Measurements from ENCODE around the gene FZD2.
A peak's percentile ranks its signal among the peaks of the same experiment; 100 is the strongest.
"Not testable (repeated sequence)": the region's sequence is repeated elsewhere in the genome, so short reads cannot be mapped to it uniquely, and the experiment has no call there.

The FZD2 gene

DNA sequence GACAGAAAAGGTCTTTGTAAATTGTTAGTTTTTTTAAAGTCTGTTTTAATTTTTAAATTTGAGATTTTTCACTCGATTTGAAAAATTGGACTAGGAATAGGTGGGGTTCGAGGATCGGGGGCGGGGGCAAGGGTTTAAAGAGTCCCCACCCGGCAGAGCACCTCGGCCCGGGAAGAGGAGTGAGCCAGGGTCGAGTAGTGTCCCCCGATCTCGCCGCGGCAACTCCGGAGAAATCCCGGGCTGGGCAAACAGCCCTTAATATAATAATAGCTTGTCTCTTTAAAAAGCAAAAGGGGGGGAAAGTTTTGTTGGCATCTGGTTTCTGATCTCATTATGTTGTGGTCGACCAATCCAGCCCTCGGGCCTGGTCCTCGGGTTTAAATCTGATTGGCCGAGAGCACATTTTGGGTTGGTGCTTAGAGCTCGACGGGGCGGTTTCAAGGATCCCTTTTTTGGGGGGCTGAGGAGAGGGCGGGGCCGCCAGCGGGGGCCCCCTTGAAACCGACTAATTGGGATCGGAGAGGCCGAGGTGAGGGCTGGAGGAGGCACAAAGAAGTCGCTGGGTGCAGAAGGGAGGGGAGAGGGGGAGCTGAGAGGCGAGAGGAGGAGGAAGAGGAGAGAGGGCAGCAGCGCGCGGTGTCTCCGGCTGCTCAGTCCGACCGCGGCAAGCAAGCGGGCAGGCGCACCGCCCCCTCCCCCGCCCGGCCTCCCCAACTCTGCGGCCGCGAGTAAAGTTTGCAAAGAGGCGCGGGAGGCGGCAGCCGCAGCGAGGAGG lies at the start of gene FZD2:
Gene FZD2 (plus strand): TSS at position 653 of the 775 bp plus-strand sequence. CDS start 205 bp downstream, outside the sequence.
- H3K4me3 ChIP-seq (replicated peaks; ENCODE audit: low read depth, low read length): peak within 1 kb of the TSS; percentile 57
- TF ChIP-seq, protein P1, sequence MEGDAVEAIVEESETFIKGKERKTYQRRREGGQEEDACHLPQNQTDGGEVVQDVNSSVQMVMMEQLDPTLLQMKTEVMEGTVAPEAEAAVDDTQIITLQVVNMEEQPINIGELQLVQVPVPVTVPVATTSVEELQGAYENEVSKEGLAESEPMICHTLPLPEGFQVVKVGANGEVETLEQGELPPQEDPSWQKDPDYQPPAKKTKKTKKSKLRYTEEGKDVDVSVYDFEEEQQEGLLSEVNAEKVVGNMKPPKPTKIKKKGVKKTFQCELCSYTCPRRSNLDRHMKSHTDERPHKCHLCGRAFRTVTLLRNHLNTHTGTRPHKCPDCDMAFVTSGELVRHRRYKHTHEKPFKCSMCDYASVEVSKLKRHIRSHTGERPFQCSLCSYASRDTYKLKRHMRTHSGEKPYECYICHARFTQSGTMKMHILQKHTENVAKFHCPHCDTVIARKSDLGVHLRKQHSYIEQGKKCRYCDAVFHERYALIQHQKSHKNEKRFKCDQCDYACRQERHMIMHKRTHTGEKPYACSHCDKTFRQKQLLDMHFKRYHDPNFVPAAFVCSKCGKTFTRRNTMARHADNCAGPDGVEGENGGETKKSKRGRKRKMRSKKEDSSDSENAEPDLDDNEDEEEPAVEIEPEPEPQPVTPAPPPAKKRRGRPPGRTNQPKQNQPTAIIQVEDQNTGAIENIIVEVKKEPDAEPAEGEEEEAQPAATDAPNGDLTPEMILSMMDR (IDR thresholded peaks at IDR 0.05; ENCODE audit: low read depth, low read length, missing control alignments): no peak
- peak; percentile 98 for DNase-seq (ENCODE audit: extremely low read depth, low read depth)

DNA sequence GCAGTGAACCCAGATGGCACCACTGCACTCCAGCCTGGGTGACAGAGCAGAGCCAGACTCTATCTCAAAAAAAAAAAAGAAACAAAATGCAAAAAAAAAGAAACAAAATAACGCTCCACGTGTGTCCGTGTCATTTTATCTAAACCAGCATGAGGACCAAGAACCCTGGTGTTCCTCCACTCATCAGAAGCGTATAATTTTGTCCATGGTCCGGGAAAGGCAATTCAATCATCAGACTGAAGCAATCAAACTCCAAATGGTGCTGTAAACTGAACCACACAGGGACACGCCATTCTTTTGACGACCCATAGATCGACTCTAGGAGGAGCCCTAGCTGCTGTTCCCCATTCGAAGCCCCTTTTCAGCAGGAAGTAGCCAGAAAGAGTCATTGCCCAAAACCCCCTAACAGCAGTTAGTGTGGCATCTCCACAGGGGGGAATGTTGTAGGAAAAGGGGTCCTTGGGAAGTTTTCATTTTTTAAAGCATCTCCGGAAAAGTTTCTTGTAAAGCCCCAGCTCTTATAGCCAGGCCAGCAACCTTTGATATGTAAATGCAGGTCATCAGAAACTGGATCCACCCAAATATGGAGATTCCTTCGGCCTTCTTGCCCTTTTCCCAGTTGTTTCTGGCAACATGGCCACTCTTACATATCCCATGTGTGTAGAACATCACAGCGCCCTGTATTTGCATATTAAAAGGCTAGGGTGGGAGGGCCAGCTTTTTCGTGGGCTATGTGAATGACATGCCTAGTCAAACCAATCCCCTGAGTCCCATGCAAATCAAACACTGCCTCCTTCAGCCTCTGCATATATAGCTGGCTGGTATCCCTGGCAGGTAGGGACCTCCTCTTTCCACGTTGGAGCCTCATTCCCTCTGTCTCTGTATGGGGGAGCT lies 45.8 kb upstream of the FZD2 start:
- DNase-seq (ENCODE audit: extremely low read depth, low read depth); H3K4me3 ChIP-seq (replicated peaks; ENCODE audit: low read depth, low read length): not testable (repeated sequence)

DNA sequence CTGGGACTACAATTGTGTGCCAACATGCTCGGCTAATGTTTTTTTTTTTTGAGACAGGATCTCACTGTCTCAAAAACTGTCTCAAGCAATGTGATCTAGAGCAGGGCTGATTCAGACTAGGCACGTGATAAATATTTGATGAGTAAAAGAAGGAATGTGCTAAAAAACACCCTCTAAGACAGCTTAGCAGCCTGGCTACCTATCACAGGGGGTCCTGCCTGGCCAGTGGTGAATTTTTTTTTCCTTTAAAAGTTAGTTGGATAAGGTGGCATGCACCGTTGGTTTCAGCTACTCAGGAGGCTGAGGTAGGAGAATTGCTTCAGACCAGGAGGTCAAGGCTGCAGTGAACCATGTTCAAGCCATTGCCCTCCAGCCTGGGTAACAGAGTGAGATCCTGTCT lies 39.3 kb upstream of the FZD2 start:
- H3K4me3 ChIP-seq (replicated peaks; ENCODE audit: low read depth, low read length): no peak overlapping the region
- TF ChIP-seq, protein P1 (IDR thresholded peaks at IDR 0.05; ENCODE audit: low read depth, low read length, missing control alignments): no peak
- no peak for DNase-seq (ENCODE audit: extremely low read depth, low read depth)

DNA sequence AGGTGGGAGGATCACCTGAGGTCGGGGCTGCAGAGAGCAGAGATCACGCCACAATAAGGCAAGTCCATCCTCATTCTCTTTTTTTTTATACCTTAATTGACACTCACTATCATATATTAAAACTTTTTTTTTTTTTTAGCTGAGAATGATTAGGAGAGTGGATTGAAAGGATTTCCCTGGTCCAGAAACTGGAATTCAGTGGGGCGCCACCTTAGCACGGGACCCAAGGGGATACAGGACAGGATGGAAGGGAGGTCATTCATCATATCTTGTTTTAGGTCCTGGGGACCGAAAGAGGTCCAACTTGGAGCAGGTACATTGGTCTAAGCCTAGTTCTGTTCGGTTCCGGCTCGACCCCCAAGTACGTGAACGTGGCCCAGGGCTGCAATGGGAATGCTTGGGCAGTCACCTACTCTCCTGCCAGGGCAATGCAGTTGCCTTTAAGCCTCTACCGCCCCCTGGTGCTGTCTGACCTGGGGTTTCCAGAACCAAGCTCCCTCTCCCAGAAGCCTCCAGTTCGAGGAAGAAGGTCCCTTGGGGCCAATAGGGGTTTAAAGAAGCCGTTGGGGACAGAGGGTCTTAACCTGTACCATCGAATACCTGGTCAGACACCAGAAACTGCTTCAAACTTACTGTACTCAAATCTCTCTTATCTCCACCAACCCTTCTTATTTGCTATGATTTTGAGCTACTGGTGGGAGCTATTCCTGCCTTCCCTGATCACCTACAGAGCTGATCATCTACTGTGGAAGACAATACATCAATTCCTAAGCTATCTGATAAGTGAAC lies 34.2 kb upstream of the FZD2 start:
- no peak overlapping the region for H3K4me3 ChIP-seq (replicated peaks; ENCODE audit: low read depth, low read length)
- DNase-seq (ENCODE audit: extremely low read depth, low read depth): no peak
- TF ChIP-seq, protein P1 (IDR thresholded peaks at IDR 0.05; ENCODE audit: low read depth, low read length, missing control alignments): peak; percentile 71

DNA sequence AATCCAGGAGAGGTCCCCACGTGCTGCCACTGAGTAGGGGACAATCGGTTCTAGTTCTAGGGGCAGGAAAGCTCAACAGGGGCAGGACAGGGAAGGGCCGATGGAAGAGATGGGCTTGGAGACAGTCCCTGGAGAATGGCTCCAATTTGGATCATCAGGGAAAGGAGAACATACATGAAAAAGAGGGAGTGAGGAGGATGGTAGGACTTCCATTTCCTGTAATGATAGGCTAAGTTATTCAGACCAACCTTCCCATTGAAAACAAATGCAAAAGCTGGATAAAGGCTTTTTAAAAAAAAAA lies 33.7 kb upstream of the FZD2 start:
- TF ChIP-seq, protein P1 (IDR thresholded peaks at IDR 0.05; ENCODE audit: low read depth, low read length, missing control alignments): no peak
- no peak for DNase-seq (ENCODE audit: extremely low read depth, low read depth)
- H3K4me3 ChIP-seq (replicated peaks; ENCODE audit: low read depth, low read length): no peak overlapping the region

DNA sequence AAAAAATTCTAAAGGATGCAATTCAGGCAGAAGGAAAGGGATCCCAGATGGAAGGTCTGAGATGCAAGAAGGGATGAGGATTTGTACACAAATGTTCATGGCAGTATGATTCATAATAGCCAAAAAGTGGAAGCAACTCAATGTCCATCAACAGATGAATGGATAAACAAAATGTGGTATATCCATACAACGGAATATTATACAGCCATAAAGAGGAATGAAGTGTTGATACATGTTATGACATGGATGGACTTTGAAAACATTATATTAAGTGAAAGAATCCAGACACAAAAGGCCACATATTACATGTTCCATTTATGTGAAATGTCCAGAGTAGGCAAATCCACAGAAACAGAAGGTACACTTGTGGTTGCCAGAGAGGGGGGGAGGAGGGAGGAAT lies 30.2 kb upstream of the FZD2 start:
- H3K4me3 ChIP-seq (replicated peaks; ENCODE audit: low read depth, low read length): no peak overlapping the region
- TF ChIP-seq, protein P1 (IDR thresholded peaks at IDR 0.05; ENCODE audit: low read depth, low read length, missing control alignments): no peak
- DNase-seq (ENCODE audit: extremely low read depth, low read depth): no peak
